Bladder microvascular endothelial cell (primary cell): ENCODE measurements around the gene RTBDN. TPM values are rescaled to one million over a fixed set of nuclear protein-coding genes. Genes with fewer than 3 reads are reported as not detected.

Source experiments
- total RNA-seq: library from RNA; depleted of rRNA; stranded (reverse); fragments of >200 nt; gene quantifications from 2 replicates; pipeline ENCODE4 v1.2.3, GENCODE V29; 2014

Gene RTBDN
- total RNA-seq, result not detected in 2 replicates

GRCh38 chr19:12834566-12834943 lies at the start of gene RTBDN:
Gene RTBDN, minus strand, starts transcription at chr19:12834579. Its CDS starts 4,600 bp downstream, at chr19:12829979.

GRCh38 chr19:12881172-12881808 lies 46.9 kb upstream of the RTBDN start, which contains the start of gene DNASE2:
Gene DNASE2, minus strand, starts transcription at chr19:12881449. Its CDS starts 74 bp downstream, at chr19:12881375.

GRCh38 chr19:12838182-12838885 lies 4.0 kb upstream of the RTBDN start, which contains the start of gene MAST1:
Gene MAST1, plus strand, starts transcription at chr19:12838515. Its CDS starts 58 bp downstream, at chr19:12838573.

GRCh38 chr19:12806242-12807081 lies 27.9 kb downstream of the RTBDN start, which contains the start of gene RNASEH2A:
Gene RNASEH2A, plus strand, starts transcription at chr19:12806584. Its CDS starts 90 bp downstream, at chr19:12806674.

GRCh38 chr19:12801466-12802266 lies 32.7 kb downstream of the RTBDN start, which contains the start of the genes PRDX2 and THSD8:
Gene PRDX2, minus strand, starts transcription at chr19:12801800. Its CDS starts 539 bp downstream, at chr19:12801261.
Gene THSD8, plus strand, starts transcription at chr19:12802069. Its CDS starts 3 bp downstream, at chr19:12802072.

GRCh38 chr19:12791345-12792050 lies 42.9 kb downstream of the RTBDN start, which contains the start of gene JUNB:
Gene JUNB, plus strand, starts transcription at chr19:12791486. Its CDS starts 286 bp downstream, at chr19:12791772.

Other genes starting within 250 kb of the RTBDN start
- 3.2 and 9.9 TPM in 2 replicates for gene ZNF490, start 223.8 kb downstream of the RTBDN start, total RNA-seq
- gene ZNF791, start 223.7 kb downstream of the RTBDN start, total RNA-seq, result 9.4 and 14.3 TPM in 2 replicates
- 31.2 and 64.0 TPM in 2 replicates for gene MAN2B1, start 167.8 kb downstream of the RTBDN start, total RNA-seq
- gene WDR83, start 167.8 kb downstream of the RTBDN start, total RNA-seq, result 10.0 and 12.6 TPM in 2 replicates
- 49.7 and 50.5 TPM in 2 replicates for gene DHPS, start 152.7 kb downstream of the RTBDN start, total RNA-seq
- gene GNG14, start 146.6 kb downstream of the RTBDN start, total RNA-seq, result not detected in 2 replicates
- gene FBXW9, start 137.9 kb downstream of the RTBDN start, total RNA-seq, result 4.4 and 5.5 TPM in 2 replicates
- 20.9 and 53.7 TPM in 2 replicates for gene TNPO2, start 110.6 kb downstream of the RTBDN start, total RNA-seq
- gene TRIR, start 99.9 kb downstream of the RTBDN start, total RNA-seq, result 142 and 167 TPM in 2 replicates
- 66.6 and 79.8 TPM in 2 replicates for gene GET3, start 97.1 kb downstream of the RTBDN start, total RNA-seq
- not detected in 2 replicates for gene BEST2, start 82.8 kb downstream of the RTBDN start, total RNA-seq
- gene HOOK2, start 59.0 kb downstream of the RTBDN start, total RNA-seq, result 7.4 and 19.0 TPM in 2 replicates
- gene JUNB, start 43.1 kb downstream of the RTBDN start, total RNA-seq, result 36.8 and 49.2 TPM in 2 replicates
- 164 and 210 TPM in 2 replicates for gene PRDX2, start 32.8 kb downstream of the RTBDN start, total RNA-seq
- not detected in 2 replicates for gene THSD8, start 32.5 kb downstream of the RTBDN start, total RNA-seq
- 19.6 and 25.7 TPM in 2 replicates for gene RNASEH2A, start 28.0 kb downstream of the RTBDN start, total RNA-seq
- gene MAST1, start 3.9 kb upstream of the RTBDN start, total RNA-seq, result 0.16 and 1.0 TPM in 2 replicates
- gene DNASE2, start 46.9 kb upstream of the RTBDN start, total RNA-seq, result 15.4 and 19.4 TPM in 2 replicates
- gene KLF1, start 52.6 kb upstream of the RTBDN start, total RNA-seq, result 0.06 TPM in 1 of 2 replicates, not detected in the other
- 16.0 and 21.7 TPM in 2 replicates for gene GCDH, start 56.6 kb upstream of the RTBDN start, total RNA-seq
- gene SYCE2, start 84.7 kb upstream of the RTBDN start, total RNA-seq, result 0.44 and 0.49 TPM in 2 replicates
- 44.8 and 67.8 TPM in 2 replicates for gene FARSA, start 99.1 kb upstream of the RTBDN start, total RNA-seq
- 1,348 and 1,646 TPM in 2 replicates for gene CALR, start 104.0 kb upstream of the RTBDN start, total RNA-seq
- 51.8 and 102 TPM in 2 replicates for gene RAD23A, start 111.3 kb upstream of the RTBDN start, total RNA-seq
- gene GADD45GIP1, start 122.6 kb upstream of the RTBDN start, total RNA-seq, result 20.0 and 20.4 TPM in 2 replicates
- gene DAND5, start 135.0 kb upstream of the RTBDN start, total RNA-seq, result under 0.01 and 0.06 TPM in 2 replicates
- 2.1 and 13.0 TPM in 2 replicates for gene NFIX, start 160.9 kb upstream of the RTBDN start, total RNA-seq